Progenitor cell of endocrine pancreas (in vitro differentiated cells): Measurements from ENCODE around the gene STK17B. TPM values are rescaled to one million over a fixed set of nuclear protein-coding genes. Genes with fewer than 3 reads are reported as not detected.

Experiments used
- DNase-seq: peaks from one replicate; pipeline ENCODE4 v3.0.0; 2021; ENCODE audit warnings: low spot score; ENCODE audit not compliant: unreplicated experiment
- H3K27ac Mint-ChIP-seq: 2 replicates; pipeline ENCODE4 v1.8.0; 2021; ENCODE audit warnings: mild to moderate bottlenecking, moderate library complexity, mixed read lengths
- H3K27me3 Mint-ChIP-seq: 2 replicates; pipeline ENCODE4 v1.8.0; 2021; ENCODE audit warnings: mixed read lengths
- H3K36me3 Mint-ChIP-seq: 2 replicates; pipeline ENCODE4 v1.8.0; 2022; ENCODE audit warnings: mixed read lengths; ENCODE audit not compliant: insufficient read depth
- H3K4me1 Mint-ChIP-seq: 2 replicates; pipeline ENCODE4 v1.8.0; 2021; ENCODE audit warnings: low read depth, mixed read lengths
- H3K4me3 Mint-ChIP-seq: 2 replicates; pipeline ENCODE4 v1.8.0; 2021; ENCODE audit warnings: low read depth, mild to moderate bottlenecking, moderate library complexity, mixed read lengths
- H3K9me3 Mint-ChIP-seq: 2 replicates; pipeline ENCODE4 v1.8.0; 2021; ENCODE audit warnings: low read depth, mixed read lengths
- total RNA-seq: library from RNA; stranded (reverse); gene quantifications from 2 replicates; pipeline ENCODE4 v1.2.1, GENCODE V29; 2021
- TF ChIP-seq, protein P1 (sequence below): fragments of 200-600 bp; sonication (generic); IDR thresholded peaks from one replicate; pipeline ENCODE4 v1.5.0; 2021; ENCODE audit warnings: antibody characterized with exemption, mild to moderate bottlenecking; ENCODE audit not compliant: unreplicated experiment

STK17B gene
- total RNA-seq, 1 donor from 2014 or later, result 3.4 TPM

DNA sequence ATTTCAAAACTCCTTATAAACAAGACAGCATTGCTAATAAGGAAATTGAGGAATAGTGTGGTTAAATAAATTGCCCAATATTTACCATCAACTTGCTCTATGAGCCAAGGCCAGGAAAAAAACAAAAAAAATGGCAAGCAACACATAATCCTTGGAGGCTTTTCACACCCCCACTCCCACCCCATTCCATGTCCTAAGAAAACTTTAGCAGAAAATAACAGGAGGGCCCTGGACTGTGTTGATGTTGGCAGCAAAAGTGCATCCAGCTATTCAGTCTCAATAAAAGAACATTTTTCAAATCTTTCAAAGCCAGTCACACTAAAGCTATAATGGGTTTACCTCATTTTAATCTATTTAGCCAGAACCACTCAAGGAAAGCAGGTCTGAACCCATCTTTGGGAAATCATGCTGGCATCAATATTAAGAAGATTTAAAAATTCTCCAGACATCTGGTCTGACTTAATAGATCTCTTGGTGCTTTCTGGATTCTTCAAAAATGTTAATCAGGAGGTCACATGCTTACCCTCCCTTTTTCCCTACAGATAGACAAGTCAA, 34.6 kb upstream of the STK17B start:
- Mint-ChIP-seq H3K9me3 (no peaks in the 10 kb centered on the region), H3K27ac (no peak overlapping the region)
- TF ChIP-seq, protein P1, sequence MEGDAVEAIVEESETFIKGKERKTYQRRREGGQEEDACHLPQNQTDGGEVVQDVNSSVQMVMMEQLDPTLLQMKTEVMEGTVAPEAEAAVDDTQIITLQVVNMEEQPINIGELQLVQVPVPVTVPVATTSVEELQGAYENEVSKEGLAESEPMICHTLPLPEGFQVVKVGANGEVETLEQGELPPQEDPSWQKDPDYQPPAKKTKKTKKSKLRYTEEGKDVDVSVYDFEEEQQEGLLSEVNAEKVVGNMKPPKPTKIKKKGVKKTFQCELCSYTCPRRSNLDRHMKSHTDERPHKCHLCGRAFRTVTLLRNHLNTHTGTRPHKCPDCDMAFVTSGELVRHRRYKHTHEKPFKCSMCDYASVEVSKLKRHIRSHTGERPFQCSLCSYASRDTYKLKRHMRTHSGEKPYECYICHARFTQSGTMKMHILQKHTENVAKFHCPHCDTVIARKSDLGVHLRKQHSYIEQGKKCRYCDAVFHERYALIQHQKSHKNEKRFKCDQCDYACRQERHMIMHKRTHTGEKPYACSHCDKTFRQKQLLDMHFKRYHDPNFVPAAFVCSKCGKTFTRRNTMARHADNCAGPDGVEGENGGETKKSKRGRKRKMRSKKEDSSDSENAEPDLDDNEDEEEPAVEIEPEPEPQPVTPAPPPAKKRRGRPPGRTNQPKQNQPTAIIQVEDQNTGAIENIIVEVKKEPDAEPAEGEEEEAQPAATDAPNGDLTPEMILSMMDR, result no peak

DNA sequence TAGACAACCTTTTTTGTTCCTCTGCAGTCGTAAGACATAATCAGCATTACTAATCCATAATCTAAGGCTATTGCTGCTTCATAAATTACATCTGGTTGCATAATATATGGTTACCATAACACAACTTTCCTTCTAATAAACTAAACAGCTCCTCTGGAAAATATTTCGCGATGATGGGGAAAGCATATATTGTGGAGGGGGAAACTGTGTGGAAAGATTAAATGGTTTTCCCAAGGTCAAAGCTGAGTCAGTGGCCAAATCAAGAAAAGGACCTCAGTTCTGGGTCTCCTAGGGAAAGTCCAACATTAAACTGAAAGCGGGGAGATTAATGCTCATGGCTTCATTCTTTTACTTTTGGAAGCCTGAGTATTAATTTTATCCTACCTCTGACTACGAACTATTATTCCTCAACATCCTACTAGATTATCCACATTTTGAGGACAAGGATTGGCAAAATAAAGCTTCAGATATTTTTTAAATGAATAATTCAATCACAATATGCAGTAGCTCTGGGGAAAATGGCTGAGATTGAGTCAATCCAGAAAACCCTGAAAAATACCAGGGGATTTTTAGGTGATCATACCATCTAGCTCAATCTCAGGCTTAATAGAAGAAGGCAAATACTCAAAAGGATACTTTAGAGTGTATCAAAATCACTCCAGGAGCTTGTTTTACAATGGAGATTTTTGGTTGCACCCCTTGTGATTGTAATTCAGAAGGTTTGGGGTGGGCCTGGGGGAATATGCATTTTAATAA, 33.8 kb upstream of the STK17B start:
- Mint-ChIP-seq H3K4me1 (no peaks in the 10 kb centered on the region), H3K27me3 (no peaks in the 10 kb centered on the region), H3K36me3 (peaks cover 2% of the 10 kb centered on the region), H3K4me3 (no peak overlapping the region), H3K27ac (no peak overlapping the region), H3K9me3 (no peaks in the 10 kb centered on the region)
- no peak for DNase-seq
- TF ChIP-seq, protein P1, result no peak

More for the DNA sequence above, 34.6 kb upstream of the STK17B start:
- no peak overlapping the region for H3K4me3 Mint-ChIP-seq
- no peaks in the 10 kb centered on the region for H3K27me3 Mint-ChIP-seq
- peaks cover 2% of the 10 kb centered on the region for H3K36me3 Mint-ChIP-seq
- H3K4me1 Mint-ChIP-seq, result no peaks in the 10 kb centered on the region
- no peak for DNase-seq

DNA sequence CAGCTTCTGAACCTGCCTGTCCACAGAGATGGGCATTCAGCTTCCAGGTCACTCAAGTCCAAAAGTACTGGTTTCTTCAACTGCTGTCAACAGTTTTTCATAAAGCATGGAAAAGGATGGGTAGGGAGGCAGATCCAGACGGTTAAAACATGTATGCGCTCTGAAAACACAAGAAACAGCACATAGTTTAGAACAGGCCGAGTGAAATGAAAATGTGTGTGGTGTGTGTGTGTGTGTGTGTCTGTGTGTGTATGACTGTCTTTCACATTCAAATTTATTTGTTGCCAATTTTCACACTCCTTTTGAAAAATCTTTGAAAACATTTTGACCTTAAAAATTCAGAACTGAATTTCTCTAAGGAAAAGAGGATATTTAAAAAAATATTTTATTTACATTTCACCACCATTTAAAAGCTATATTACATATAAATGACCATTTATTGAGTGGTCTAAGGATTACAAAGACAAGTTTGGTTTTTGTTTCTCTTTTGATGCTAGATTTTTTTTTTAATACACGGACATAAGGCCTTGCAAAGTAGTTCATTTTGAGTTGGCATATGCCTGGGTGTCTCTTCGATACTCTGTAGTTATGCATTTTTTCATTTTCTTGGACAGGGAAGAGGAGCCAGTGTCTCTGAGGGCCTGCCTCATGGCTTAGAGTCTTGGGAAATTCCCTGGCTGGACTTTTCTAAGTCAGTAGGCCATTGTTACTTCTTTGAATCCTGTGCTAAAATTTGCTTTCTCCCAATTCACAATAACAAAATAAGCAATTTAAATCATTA, 30.0 kb upstream of the STK17B start:
- Mint-ChIP-seq H3K9me3 (no peaks in the 10 kb centered on the region), H3K27me3 (no peaks in the 10 kb centered on the region), H3K4me3 (no peak overlapping the region), H3K36me3 (no peaks in the 10 kb centered on the region), H3K4me1 (no peaks in the 10 kb centered on the region), H3K27ac (no peak overlapping the region)
- TF ChIP-seq, protein P1, result no peak
- DNase-seq, result no peak

DNA sequence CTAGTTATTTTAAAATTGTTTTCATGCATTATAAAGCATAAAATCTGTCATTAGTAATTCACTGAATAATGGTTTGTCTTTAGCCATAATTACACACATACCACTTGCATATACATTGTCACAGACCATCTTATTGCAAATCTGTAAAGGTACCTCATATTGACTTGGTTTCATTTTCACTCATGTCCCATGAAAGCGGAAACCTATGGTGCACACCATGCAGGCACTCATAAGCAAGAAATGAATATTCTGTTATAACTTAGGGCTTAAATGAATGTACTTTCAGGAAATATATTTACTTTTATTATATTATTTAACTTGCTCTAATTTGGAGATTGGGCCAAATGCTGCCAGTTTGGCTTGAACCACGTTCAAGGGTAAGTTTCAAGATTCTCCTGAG, 29.2 kb upstream of the STK17B start:
- TF ChIP-seq, protein P1, result no peak
- Mint-ChIP-seq H3K9me3 (no peaks in the 10 kb centered on the region), H3K4me3 (no peak overlapping the region), H3K27ac (no peak overlapping the region), H3K36me3 (no peaks in the 10 kb centered on the region), H3K4me1 (no peaks in the 10 kb centered on the region), H3K27me3 (no peaks in the 10 kb centered on the region)
- DNase-seq, result no peak

DNA sequence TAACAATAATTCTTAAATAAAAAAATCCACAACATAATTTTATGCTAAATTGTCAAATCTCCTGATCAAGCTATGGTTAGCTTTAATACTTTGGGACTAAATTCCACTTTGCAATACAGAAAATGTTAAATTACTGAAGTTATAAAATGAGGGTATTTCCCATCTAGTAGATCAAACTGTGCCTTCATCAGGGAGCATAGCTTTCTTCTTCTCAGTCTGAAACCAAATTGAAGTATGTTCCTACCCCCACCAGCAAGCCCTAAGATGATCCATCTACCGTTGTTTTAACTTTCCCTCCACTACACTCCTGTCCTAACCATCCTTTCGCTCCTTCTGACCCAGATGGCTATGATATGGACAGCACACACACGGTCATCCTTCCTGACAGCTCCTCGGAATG, 24.4 kb upstream of the STK17B start:
- Mint-ChIP-seq H3K27me3 (no peaks in the 10 kb centered on the region), H3K9me3 (no peaks in the 10 kb centered on the region), H3K36me3 (no peaks in the 10 kb centered on the region), H3K27ac (no peak overlapping the region), H3K4me1 (no peaks in the 10 kb centered on the region), H3K4me3 (no peak overlapping the region)
- TF ChIP-seq, protein P1, result no peak
- DNase-seq, result no peak
